ENCODE data around the gene TMEM117.
A peak's percentile ranks its signal among the peaks of the same experiment; 100 is the strongest.

The TMEM117 gene

DNA sequence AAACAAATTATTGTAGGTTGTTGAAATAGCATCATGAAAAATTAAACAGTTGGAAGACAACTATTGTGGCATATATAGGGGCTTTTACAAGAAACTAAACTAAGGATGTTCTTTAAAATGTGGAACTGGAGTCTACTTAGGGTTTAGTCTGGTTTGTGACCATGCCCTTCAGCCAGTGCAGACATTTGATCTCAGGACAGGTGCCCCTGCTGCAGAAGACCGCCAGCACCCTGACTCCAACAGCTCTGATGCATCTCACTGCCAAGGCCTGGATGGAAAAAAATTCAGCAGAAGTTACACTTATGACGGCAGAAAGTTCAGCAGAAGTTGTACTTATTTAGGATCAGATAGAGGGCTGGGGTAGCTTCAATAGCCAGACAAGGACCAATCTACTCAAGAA, 51.5 kb downstream of the TMEM117 start:
- DNase-seq: no peak

DNA sequence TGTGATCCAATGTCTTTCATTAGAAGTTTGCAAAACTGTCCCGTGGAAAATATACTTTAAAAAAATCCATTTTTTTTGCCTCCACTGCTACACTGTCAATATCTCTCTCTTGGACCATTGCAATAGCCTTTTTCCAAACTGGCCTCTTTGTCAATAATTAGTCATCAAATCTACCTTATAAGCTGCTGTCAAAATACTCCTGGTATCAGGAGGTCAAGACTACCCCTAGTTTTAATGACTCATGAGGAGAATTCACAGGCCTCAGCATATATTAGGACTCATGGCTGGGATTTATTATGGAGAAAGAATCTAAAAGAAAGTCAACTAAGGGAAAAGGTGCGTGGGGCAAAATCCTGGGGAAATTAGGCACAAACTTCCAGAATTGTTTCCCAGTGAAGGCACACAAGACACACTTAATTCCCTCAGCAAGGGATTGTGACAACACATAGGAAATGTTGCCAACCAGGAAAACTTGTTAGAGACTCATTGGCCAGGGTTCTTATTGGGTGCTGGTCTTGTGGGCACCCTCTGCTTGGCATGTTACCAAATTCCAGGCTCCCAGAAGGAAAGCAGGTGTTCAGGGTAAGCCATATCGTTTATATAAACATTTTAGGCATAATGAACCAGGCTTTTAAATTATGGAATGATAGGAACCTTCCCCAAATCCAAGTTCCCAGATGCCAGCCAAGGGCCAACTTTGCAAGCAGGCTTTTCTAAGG, 56.1 kb downstream of the TMEM117 start:
- no peak for DNase-seq

DNA sequence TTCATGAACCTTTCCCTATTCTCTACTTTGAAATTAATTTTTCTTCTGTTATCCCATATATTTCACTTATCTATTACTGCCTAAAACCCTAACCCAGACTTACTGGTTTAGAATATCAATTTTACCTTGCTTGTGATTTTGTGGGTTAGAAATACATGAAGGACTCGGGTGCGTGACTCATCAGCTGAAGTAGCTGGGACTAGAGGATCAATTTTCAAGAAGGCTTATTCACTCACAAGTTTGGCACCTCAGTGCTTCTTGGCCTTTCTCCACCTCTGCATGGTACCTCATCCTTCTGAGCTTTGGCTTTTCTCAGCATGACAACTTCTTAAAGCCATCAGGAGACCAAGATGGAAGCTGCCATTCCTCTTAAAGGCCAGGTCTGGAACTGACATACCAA, 57.8 kb downstream of the TMEM117 start:
- no peak for DNase-seq

DNA sequence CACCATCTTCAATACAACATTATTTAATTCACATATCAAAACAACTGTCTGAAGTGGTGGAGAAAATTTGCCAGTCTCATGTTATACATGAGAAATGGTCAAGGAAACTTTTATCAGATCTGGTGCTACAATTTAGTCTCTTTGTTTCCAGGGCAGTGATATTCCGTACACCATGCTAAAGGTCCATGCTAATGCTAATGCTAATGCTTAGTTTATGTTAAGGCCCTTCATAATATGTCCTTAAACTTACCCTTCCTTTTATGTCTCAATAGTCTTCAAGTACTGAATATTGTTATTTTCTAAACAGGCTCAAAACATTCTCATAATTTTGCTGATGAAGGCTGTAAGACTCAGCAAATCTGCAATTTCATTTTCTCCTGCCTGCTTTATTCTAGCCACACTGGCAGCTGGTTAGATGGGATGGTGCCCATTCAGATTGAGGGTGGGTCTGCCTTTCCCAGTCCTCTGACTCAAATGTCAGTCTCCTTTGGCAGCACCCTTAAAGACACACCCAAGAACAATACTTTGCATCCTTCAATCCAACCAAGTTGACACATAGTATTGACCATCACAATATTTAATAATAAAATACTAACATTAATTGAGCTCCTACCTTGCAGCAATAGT, 59.8 kb downstream of the TMEM117 start:
- DNase-seq: no peak

DNA sequence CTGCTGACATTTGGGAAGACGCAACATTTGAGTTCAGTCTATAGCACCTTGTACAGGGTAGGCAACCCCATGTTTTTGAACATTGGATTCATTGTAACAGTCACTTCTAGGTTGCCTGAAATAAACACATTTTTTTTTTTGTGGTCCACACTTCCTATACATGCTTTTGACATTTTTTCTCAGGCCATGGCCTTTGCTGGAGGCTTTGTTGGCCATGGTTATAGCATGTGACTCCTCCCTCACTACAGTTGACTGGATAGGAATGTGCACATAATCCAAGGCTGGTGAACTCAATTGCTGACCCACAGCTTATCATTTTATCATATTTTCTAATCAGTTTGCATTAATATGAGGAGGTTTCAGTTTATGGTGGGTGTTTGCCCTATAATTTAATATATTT, 60.6 kb downstream of the TMEM117 start:
- no peak for DNase-seq

DNA sequence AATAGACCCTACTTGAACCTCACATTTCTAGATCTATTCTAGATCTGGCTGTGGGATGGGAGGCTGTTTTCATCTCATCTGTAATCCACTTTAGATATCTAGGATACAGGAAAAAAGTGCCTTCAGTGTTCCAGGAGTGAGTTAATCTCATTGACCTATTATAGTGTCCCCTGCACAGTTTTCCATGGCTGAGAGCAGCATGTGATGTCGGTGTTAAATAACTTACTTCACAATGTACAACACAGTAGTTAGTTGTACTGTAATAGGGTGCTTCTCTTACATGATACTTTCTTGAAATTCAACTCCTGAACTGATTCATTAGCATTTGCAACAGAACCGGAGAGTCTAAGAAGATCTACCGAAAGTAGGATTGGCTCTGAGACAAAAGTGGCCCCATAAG, 62.6 kb downstream of the TMEM117 start:
- no peak for DNase-seq

DNA sequence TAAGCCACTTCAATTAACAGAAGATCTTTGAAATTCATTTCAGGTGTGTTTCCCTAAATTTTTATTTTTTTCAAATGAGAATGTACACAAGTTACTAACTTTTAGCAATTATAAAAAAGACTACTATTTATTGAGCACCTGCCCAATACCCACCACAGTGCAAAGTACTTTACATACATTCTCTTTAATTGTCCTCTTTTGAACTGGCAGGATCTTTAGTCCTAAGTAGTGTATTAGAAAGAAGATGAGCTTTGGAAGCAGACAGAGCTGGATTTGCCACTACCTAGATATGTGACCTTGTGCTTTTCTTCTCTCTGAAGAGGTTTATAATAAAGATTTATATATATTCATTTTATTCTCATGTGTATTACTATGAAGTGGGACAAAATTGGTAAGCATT, 63.7 kb downstream of the TMEM117 start:
- DNase-seq: no peak

DNA sequence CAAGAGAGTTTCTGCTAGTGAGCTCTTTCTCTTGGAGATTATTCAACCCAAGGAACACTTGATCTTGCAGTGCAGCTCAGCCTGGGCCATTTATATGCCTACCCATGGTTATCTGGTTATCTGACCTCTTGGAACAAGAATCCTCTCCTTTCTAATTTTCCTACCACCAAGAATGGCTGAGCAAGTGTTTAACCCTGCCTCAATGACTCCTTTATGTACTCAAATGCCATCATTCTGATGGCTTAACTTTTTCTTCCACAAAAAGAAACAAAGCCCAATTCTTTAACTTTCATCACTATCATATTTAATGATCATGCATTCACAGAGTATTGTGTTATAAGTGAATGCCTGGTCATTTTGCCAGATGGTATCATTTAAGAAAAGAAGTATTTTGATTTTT, 67.8 kb downstream of the TMEM117 start:
- DNase-seq: no peak

DNA sequence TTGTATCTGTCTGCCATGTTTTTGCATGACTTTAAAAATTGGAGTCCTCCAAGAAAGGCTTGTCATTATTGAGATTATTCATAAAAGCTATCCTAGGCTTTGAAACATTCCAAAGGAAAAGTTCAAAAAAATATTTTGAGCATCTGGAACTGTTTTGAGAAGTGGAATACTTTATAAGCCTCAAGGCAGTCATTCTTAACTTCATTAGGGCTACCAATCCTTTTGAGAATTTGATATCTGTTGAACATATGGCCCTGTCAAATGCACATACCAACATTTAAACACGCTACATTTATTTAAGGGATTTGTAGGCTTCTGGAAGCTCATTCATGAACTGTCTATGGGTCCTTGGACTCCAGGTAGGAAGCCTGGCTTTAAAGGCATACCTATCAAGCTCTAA, 77.0 kb downstream of the TMEM117 start:
- no peak for DNase-seq

DNA sequence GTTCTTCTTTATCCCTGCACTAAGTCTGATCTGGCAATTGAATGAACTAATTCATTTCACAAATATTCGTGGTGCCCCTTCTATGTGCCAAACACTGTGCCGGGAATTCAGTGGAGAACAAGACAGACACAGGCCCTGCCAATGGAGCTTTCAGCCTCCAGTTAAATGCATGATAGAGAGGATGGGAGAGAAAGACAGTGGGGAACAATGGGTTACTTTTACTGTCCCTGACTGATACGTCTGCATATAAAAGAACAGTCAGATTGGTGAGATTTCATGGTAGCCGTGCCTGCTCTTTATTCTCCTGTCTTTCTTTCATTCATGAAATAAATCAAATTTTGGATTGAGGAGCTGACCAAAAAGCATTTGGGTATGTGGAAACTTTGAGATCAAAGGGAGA, 78.5 kb downstream of the TMEM117 start:
- DNase-seq: no peak

DNA sequence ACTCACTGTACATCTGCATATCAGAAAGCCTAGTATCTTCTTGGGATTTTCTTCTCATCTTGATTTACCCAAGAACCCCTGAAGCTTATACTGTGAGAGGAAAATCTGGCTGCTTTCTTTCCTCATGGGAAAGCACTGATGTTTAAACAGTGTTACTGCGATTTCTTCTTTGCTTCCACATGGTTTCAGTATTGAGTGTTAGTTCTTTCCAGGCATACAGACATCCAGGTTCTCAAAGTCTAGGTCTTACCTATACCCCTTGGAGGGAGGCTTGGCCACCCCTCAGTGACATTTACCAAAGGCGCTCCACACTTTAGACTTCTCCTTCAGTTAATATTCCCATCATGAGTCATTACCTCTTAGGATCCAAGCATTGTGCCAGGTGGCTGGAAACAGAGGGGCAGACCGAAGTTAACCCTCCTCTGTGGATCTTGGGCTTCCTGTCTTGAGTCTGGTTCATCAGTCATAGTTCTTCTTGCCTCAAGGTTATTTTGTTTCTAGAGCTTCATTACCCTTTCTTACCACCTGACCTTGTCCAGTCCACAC, 79.1 kb downstream of the TMEM117 start:
- no peak for DNase-seq

DNA sequence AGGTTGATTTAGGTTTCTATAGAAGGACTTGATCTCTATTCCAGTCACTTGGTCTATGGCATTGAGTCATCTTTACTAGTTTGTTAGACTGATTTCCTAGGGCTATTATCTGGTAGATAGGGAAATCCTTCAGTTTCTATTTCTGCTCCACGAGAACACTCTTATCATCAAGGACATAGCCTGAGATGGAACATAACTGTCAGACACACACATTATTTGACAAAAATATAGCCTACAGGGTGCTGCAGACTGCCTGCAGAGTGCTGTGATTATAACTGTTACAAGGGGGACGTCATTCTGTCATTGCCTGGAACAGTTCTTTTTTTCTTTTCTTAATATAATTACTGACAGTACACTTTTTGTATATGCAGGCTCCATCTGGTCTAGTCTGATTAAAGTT, 82.0 kb downstream of the TMEM117 start:
- no peak for DNase-seq

DNA sequence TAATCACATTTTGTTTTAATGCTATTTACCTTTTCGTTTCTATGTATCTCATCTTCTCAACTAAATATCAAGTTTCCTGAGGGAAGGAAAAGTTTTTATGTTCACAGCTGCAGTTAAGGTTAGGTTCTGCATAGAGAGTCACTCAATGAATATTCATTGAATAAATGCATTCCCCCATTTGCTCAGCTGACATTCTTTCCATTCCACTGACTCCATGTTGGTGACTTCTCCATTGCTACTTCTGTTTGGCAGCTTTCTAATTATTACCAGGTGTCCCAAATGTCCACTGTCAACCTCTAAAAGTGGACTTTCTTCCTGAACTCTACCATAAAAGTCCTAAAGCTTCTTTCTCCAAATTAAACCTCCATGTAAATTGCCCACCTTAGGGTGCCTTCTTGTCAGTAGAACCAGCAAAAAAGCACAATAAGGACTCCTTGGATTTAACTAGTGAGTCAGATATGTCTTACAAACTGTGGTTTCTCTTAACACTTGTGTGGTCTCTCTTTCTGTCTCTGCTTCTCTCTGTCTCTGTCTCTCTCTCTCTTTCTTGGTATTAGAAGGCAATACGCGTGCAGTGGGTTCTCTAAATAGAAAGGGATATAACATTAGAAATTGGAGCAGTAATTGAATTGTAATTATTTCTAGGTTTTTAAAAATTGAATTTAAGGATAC, 85.9 kb downstream of the TMEM117 start:
- DNase-seq: no peak

DNA sequence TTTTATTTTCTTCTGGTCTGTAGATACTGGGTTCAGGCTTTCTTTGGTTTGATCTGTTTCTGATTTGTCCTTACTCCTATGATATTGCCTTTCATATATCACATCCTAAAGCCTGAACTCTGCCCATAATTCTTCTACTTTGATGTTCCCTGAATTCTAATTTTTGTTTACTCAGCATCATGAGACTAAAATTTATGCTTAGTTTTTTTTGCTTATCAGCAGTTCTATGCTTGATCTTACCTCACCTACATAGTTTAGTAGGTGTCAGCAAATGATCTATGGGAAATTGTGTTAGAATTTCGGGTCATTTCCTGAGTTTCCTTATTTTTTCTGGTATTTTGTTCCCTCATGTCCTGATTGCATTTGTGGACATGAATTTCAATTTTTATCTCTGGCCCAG, 94.2 kb downstream of the TMEM117 start:
- no peak for DNase-seq

DNA sequence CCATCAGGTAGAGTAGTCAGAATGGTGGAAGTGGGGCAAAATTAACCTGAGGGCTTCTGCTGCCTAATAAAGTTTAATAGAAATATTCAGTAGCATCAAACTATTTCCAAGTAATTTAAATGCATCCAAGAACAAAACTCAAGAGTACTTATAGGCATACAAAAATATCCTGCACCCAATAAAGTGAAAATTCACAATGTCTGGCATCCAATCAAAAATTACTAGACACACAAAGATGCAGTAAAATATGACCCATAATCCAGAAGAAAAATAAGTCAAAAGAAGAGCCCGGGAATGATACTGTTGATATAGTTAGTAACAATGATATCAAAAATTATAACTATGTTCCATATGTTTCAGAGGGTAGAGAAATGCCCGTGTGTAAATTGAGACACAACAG, 95.3 kb downstream of the TMEM117 start:
- no peak for DNase-seq

DNA sequence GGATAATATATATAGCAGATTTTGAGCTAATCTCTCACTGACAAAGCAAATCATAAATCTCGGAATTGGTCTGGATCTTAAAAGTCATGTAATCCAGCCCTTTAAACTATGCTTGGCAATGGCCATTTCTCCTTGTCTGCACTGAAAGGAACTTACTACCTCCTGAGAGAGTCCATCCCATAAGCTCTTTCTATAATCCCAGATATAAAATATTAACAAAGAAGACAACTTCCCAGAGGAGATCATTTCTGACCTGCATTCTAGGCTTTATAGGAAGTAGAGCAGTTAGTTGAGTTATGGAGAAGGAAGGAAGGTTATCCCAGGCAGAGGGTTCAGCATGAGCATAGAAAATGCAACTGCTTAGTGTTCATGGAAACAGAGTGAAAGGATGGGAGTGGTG, 99.7 kb downstream of the TMEM117 start:
- no peak for DNase-seq

DNA sequence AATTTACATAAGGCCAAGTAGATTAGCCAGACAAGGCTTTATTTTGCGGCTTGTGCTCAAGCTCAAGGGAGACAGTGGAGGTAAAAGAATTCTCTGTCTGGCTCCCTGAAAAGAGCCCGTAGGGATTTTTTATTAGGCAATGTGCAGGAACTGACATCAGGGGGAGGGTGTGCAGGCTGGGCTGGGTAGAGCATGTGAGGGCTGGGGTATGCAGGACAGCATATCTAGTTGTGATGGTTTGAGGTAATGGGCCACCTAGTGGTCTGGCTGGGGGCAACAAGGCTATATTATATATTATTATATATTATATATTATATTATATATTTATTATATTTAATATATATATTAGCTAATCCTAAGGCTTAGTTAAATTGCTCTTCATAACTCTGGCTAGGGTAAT, 102.1 kb downstream of the TMEM117 start:
- DNase-seq: no peak

DNA sequence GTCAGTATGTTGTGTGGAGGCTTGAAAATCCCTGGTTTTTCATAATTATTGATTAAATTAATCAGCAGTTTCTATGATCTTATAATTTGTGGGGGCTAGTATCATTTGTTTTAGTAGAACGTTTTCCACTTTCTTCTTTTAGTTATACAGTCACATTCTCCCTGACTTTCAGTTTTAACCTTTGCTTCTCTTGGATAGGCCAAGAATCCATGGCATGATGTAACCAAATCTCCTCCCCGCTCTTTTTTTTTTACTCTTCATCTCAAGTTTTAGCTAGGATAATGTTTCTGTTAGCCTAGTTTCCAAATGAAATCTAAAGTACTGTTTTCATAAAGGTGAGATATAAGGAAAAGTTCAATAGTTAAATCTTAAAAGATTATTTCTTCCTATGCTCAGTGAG, 106.5 kb downstream of the TMEM117 start:
- no peak for DNase-seq

DNA sequence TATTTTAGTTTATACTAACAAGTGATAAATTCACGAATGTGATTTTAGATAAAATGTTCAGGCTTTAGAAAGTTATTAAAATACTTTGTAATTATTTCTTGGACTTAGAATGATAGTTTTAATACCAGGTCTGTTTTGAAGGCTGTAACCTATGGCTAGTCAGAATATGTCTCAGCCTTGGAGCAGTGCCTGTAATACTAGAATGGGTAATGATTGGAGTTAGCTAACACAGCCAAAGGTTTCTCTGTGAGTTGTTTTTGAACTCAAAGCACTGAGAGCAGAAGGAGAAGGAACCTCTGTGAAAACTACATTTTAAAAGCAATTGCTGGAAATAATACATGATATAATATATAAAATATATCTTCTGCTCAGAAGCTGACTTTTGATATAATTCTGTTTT, 110.1 kb downstream of the TMEM117 start:
- DNase-seq: no peak

DNA sequence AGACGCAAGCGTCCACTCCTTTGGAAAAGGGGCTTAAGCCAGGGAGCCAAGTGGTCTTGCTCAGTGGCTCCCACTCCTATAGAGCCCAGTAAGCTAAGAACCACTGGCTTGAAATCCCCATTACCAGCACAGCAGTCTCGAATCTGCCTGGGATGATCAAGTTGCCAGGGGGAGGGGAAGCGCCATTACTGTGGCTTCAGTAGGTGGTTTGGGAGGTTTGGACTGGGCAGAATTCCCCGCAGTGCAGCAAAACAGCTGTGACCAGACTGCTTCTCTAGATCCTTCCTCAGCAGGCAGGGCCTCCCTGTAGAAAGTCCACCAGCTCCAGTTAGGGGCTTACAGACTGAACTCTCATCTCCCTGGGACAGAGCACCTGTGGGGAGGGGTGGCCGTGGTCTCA, 115.4 kb downstream of the TMEM117 start:
- DNase-seq: no peak

DNA sequence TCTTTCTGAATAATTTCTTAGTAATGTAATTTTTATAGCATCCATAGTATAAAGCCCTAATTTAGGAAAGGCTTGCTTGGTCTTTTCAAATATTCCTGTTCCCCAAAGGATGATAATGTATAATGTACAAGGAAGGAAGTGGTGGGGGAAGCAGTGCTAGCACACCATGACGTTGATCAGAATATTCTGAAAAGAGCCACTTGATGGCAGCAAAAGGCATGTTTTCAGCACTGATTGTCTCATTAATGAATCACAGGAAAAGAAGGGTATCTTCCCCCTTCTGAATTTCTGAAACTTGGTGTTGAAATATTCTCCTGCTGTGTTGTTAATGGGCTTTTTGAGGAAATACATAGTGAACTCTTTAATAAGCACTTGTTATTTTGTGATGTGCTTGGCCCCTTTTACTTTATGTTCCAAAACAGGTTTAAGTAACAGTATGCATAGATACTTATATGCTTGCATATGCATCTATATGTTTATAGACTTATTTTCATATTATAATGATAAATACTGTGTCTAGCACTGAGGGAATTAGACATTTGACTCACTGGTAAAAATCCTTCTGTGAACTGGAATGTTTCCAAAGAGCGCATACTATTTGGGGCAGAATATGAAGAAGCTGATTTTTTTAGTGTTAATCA, 122.0 kb downstream of the TMEM117 start:
- peak; percentile 1 to 54 for DNase-seq

DNA sequence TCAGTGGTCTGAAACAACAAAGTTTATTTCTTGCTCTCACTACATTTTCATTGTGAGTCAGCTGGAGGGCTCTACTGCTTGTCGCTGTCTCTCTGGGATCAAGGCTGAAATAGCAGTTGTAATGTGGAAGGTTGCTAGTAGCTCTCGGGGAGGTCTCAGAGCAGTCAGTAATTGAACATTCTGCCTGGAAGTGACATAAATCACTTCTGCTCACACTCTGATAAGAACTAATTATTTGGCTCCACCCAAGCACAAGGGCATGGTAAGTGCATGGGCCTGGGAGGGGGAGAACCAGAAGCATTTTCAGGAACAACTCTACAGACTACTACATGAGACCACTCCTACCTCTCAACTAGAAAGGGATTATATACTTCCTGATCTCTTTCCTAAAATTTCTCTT, 128.2 kb downstream of the TMEM117 start:
- DNase-seq: no peak

DNA sequence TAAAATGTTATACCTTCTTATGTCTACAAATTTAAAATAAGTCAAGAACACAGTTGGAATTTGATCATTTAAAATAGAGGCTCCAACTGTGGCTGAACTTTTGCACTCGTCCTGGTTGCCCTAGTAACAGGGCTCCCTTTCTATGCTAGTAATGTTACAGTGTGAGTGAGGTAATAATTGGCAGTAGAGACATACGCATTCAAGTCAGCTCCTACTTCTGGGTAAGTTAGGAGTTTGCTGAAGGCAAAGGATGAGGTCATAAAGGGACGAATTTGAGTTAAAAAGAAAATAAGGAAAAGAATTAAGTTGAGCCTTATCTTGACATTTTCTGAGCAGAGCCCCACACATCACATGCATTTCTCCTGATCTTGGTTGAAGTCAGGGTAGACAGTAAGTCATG, 129.1 kb downstream of the TMEM117 start:
- no peak for DNase-seq

DNA sequence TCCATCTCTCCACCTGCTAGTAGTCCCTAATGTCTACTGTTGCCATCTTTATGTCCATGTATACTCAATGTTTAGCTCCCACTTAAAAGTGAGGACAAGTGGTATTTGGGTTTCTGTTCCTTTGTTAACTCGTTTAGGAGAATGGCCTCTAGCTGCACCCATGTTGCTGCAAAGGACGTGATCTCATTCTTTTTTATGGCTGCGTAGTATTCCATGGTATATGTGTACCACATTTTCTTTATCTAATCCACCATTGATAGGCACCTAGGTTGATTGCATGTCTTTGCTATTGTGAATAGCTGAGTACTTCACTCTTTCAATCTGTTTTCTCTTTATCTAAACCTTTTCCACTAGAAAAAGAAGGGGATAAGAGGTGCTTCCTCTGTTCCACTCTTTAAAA, 130.0 kb downstream of the TMEM117 start:
- DNase-seq: no peak

Measured in hippocampal formation (tissue), 2 donors.